ENCODE results near the gene MALSU1.

- TF ChIP-seq, protein P1, sequence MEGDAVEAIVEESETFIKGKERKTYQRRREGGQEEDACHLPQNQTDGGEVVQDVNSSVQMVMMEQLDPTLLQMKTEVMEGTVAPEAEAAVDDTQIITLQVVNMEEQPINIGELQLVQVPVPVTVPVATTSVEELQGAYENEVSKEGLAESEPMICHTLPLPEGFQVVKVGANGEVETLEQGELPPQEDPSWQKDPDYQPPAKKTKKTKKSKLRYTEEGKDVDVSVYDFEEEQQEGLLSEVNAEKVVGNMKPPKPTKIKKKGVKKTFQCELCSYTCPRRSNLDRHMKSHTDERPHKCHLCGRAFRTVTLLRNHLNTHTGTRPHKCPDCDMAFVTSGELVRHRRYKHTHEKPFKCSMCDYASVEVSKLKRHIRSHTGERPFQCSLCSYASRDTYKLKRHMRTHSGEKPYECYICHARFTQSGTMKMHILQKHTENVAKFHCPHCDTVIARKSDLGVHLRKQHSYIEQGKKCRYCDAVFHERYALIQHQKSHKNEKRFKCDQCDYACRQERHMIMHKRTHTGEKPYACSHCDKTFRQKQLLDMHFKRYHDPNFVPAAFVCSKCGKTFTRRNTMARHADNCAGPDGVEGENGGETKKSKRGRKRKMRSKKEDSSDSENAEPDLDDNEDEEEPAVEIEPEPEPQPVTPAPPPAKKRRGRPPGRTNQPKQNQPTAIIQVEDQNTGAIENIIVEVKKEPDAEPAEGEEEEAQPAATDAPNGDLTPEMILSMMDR (IDR thresholded peaks at IDR 0.05), result no peak
- no peak for TF ChIP-seq POLR2A (IDR thresholded peaks at IDR 0.05)
Observed at GRCh38 chr7:23346316-23346715, 47.2 kb downstream of the MALSU1 start.

Measured in right lobe of liver (tissue), 4 donors.